Glutamatergic neuron (in vitro differentiated cells): ENCODE measurements around the gene SORCS1. TPM values are rescaled to one million over a fixed set of nuclear protein-coding genes. Genes with fewer than 3 reads are reported as not detected.

Source experiments
- DNase-seq: peaks from one replicate; pipeline ENCODE4 v3.0.0; 2022
- H3K27ac Mint-ChIP-seq: one replicate; pipeline ENCODE4 v1.8.0; 2020; ENCODE audit warnings: mild to moderate bottlenecking, mixed read lengths, inconsistent platforms; ENCODE audit not compliant: unreplicated experiment
- H3K27me3 Mint-ChIP-seq: one replicate; pipeline ENCODE4 v1.8.0; 2020; ENCODE audit warnings: mild to moderate bottlenecking, moderate library complexity, mixed read lengths, inconsistent platforms; ENCODE audit not compliant: unreplicated experiment
- H3K36me3 Mint-ChIP-seq: one replicate; pipeline ENCODE4 v1.8.0; 2020; ENCODE audit warnings: mild to moderate bottlenecking, mixed read lengths, inconsistent platforms; ENCODE audit not compliant: unreplicated experiment
- H3K4me1 Mint-ChIP-seq: one replicate; pipeline ENCODE4 v1.8.0; 2020; ENCODE audit warnings: mild to moderate bottlenecking, low read depth, mixed read lengths, inconsistent platforms; ENCODE audit not compliant: unreplicated experiment
- H3K4me3 Mint-ChIP-seq: one replicate; pipeline ENCODE4 v1.8.0; 2020; ENCODE audit warnings: mild to moderate bottlenecking, mixed read lengths, inconsistent platforms; ENCODE audit not compliant: unreplicated experiment
- H3K9me3 Mint-ChIP-seq: one replicate; pipeline ENCODE4 v1.8.0; 2020; ENCODE audit warnings: mild to moderate bottlenecking, moderate library complexity, mixed read lengths, inconsistent platforms; ENCODE audit not compliant: unreplicated experiment
- CTCF ChIP-seq: fragments of 200-600 bp; sonication (generic); IDR thresholded peaks from one replicate; pipeline ENCODE4 v1.5.0; 2021; ENCODE audit not compliant: partially characterized antibody, unreplicated experiment
- total RNA-seq: library from RNA; stranded (reverse); fragmentation: NEBNext Ultra II Directional; extraction: Animal tissue kit (Norgen Biotek cat#: 25700); gene quantifications from one replicate; pipeline ENCODE4 v1.2.1, GENCODE V29; 2021; ENCODE audit not compliant: unreplicated experiment

SORCS1 gene
- total RNA-seq, 1 donor from 2014 or later, result 3.3 TPM

GRCh38 chr10:107122703-107123102, 41.8 kb downstream of the SORCS1 start:
- DNase-seq, result no peak
- H3K4me3 Mint-ChIP-seq, result no peak overlapping the region
- peaks cover 8% of the 10 kb centered on the region for H3K4me1 Mint-ChIP-seq
- no peak for TF ChIP-seq CTCF
- H3K36me3 Mint-ChIP-seq, result no peaks in the 10 kb centered on the region
- H3K27me3 Mint-ChIP-seq, result no peaks in the 10 kb centered on the region
- H3K9me3 Mint-ChIP-seq, result peaks cover 5% of the 10 kb centered on the region
- H3K27ac Mint-ChIP-seq, result no peak overlapping the region

- H3K9me3 Mint-ChIP-seq, result peaks cover 2% of the 10 kb centered on the region
- no peak for DNase-seq
- TF ChIP-seq CTCF, result no peak
- H3K27me3 Mint-ChIP-seq, result no peaks in the 10 kb centered on the region
- H3K36me3 Mint-ChIP-seq, result no peaks in the 10 kb centered on the region
- no peak overlapping the region for H3K27ac Mint-ChIP-seq
- H3K4me3 Mint-ChIP-seq, result no peak overlapping the region
- no peaks in the 10 kb centered on the region for H3K4me1 Mint-ChIP-seq
Observed at GRCh38 chr10:107118866-107119265, 45.6 kb downstream of the SORCS1 start.

- peaks cover 6% of the 10 kb centered on the region for H3K4me1 Mint-ChIP-seq
- H3K27me3 Mint-ChIP-seq, result no peaks in the 10 kb centered on the region
- no peak for TF ChIP-seq CTCF
- peaks cover 3% of the 10 kb centered on the region for H3K9me3 Mint-ChIP-seq
- H3K36me3 Mint-ChIP-seq, result no peaks in the 10 kb centered on the region
- no peak overlapping the region for H3K27ac Mint-ChIP-seq
- DNase-seq, result no peak
- no peak overlapping the region for H3K4me3 Mint-ChIP-seq
Observed at GRCh38 chr10:107104026-107104652, 60.4 kb downstream of the SORCS1 start.

GRCh38 chr10:107103174-107104025, 61.1 kb downstream of the SORCS1 start:
- no peak for TF ChIP-seq CTCF
- no peak for DNase-seq
- no peak overlapping the region for H3K4me3 Mint-ChIP-seq

GRCh38 chr10:107098326-107098725, 66.2 kb downstream of the SORCS1 start:
- Mint-ChIP-seq H3K4me3 (no peak overlapping the region), H3K36me3 (no peaks in the 10 kb centered on the region), H3K4me1 (peaks cover 3% of the 10 kb centered on the region), H3K27me3 (no peaks in the 10 kb centered on the region), H3K27ac (no peak overlapping the region), H3K9me3 (peaks cover 2% of the 10 kb centered on the region)
- no peak for TF ChIP-seq CTCF
- DNase-seq, result no peak

More at GRCh38 chr10:107103174-107104025, 61.1 kb downstream of the SORCS1 start:
- peaks cover 6% of the 10 kb centered on the region for H3K4me1 Mint-ChIP-seq
- peak overlapping the region; percentile 46 for H3K27ac Mint-ChIP-seq
- H3K27me3 Mint-ChIP-seq, result no peaks in the 10 kb centered on the region
- H3K36me3 Mint-ChIP-seq, result no peaks in the 10 kb centered on the region
- peaks cover 3% of the 10 kb centered on the region for H3K9me3 Mint-ChIP-seq
